DND-41 (cell line): ENCODE results near the gene RASL12.

Experiments used
- EZH2 ChIP-seq: IDR thresholded peaks from 3 replicates; pipeline ENCODE4 v1.6.1; 2012; ENCODE audit warnings: borderline replicate concordance, low read depth, mild to moderate bottlenecking, moderate library complexity, low read length, inconsistent platforms; ENCODE audit not compliant: severe bottlenecking
- TF ChIP-seq, protein P1 (sequence below): IDR thresholded peaks from 2 replicates; pipeline ENCODE4 v1.5.1; 2012; ENCODE audit warnings: borderline replicate concordance, low read length, moderate library complexity, mild to moderate bottlenecking; ENCODE audit not compliant: poor library complexity, severe bottlenecking; ENCODE audit errors: extremely low read depth

DNA sequence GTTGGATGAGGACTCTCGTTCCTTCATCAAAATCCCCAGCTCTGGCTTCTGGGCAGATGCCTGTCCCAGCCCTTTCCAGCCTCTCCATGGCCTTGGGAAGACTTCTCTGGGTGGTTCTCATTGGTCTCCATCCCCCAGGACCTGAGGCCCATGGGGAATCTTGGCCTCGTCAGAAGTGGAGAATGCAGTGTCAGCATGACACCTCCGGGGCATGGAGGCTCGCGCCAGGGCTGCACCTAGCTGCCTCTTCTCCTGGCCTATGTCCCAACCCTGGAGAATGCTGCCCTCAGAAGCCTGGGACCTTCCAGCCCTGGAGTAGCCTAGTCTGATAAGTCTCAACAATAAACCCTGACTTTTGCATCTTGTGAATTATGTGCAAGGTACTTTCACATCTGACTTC, 11.8 kb upstream of the RASL12 start:
- TF ChIP-seq, protein P1, sequence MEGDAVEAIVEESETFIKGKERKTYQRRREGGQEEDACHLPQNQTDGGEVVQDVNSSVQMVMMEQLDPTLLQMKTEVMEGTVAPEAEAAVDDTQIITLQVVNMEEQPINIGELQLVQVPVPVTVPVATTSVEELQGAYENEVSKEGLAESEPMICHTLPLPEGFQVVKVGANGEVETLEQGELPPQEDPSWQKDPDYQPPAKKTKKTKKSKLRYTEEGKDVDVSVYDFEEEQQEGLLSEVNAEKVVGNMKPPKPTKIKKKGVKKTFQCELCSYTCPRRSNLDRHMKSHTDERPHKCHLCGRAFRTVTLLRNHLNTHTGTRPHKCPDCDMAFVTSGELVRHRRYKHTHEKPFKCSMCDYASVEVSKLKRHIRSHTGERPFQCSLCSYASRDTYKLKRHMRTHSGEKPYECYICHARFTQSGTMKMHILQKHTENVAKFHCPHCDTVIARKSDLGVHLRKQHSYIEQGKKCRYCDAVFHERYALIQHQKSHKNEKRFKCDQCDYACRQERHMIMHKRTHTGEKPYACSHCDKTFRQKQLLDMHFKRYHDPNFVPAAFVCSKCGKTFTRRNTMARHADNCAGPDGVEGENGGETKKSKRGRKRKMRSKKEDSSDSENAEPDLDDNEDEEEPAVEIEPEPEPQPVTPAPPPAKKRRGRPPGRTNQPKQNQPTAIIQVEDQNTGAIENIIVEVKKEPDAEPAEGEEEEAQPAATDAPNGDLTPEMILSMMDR = no peak
- no peak for TF ChIP-seq EZH2
